ENCODE results near the gene ZBED3.
"Not testable (repeated sequence)": the region's sequence is repeated elsewhere in the genome, so short reads cannot be mapped to it uniquely, and the experiment has no call there.

Gene ZBED3

DNA sequence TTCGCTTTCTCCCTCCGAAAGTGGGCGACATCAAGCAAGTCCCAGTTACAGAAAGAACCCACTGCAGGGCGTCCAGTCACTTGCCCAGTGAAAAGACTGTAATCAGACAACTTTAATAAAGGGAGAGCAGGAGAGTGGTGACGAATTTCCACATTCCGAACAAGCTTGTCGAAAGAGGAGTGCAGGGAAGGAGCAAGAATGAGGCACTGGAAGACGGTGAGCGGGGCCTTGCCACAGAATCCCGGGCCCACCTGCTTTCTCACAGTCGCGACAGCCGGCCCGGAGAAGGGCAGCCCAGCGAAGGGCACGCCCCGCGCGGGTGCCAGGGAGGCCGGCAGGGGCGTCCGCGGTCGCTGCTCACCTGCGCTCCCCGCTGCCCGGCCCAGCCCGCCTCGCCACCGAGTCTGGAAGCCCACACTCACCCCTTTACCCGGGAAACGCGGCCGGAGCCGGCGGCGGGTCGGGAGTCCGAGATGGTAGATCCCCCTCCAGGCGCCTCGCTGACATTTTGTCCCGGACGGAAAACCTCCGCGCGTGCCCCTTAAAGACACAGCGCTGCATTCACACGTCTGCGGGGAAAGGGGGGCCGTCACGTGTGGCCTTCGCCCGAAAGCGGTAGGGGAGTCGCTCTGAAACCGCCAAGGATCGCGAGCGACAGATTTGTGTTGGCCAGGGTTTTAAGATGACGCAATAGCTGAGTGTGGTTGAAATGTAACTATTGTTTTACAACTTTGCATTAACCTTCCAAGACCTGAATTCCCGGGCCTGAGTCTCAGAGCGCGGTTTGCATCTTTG is at the start of gene ZBED3:
ZBED3 (minus strand) TSS at position 597 of the 795 bp plus-strand sequence. CDS start 9,407 bp downstream, outside the sequence.
- DNase-seq (ENCODE audit: low spot score): peak; percentile 30

DNA sequence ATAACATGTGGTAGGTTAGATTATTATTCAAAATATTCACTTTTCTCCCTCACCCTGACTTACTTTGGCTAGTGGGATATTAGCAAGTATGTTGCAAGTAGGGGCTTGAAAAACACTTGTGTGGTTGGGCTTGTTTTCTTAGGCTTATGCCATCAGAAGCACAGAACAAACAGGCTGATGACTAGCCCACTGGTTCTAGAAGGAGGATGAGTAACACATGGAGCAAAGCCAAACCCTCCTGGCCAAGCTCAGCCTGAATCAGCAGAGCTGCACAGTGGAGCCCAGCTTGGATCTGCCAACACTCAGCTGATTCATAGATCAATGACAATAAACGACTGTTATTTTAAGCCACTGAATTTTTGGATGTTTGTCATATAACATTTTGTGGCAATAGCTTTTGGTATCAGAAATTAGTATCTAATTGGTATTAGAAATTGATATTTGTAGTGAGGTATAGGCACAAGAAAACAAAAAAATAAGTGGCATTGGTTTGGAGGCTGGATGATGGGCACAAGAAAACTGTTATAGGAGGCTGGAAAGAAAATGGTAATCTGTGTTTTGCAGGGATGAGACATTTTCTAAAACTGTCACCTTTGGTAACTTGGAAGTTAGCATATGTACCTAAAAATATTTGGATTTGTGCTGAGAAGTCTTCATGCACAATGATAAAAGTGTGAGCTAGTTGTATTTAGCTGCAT is 46.1 kb upstream of the ZBED3 start:
- no peak for DNase-seq (ENCODE audit: low spot score)

DNA sequence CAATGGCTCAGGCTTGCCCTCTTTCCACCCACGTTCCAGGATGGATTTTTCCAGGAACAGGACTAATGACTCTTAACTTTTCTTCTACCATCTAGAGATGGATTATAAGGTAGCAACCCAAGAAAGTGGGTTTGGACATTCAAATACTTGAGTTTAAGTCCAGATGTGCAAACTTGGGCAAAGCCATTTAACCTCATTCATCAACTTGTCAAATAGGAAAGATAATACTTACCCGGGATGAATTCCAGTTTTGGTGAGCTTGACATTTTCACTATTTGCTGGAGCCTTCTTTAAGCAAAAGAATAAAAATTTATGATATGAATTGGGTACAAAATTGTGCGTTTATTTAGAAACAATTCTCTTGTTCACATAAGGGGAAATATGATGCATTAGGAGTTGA is 44.3 kb upstream of the ZBED3 start:
- no peak for DNase-seq (ENCODE audit: low spot score)

DNA sequence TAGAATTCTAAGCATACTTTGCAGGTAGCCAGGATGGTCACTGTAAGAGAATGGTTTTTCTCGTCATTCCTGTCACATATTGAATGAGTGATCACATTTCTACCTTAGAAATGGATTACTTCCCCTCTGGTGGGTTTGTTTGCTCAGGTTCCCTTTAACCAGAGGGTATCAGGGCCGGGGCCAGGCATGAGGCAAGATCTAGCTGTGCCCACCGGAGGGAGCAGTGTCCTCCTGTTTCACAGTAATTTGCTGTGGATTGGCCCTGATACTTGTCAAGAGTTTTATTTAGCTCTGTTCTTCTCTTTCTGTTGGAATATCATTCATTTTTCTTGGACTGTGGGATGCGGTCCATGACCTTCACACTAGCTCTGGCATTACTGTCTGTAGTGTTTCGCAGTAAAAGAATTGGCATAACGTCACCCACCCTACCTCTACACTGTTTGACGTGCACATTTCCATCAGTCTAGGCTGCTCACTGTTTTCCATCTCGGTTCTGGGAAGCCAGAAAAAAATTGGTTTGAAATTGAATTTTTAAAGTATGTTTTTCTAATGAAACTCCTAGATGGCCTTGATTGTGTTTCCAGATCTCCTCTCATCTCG is 42.4 kb upstream of the ZBED3 start:
- no peak for DNase-seq (ENCODE audit: low spot score)

- DNase-seq (ENCODE audit: low spot score): no peak
Observed at GRCh38 chr5:77128411-77129061, 41.5 kb upstream of the ZBED3 start.

DNA sequence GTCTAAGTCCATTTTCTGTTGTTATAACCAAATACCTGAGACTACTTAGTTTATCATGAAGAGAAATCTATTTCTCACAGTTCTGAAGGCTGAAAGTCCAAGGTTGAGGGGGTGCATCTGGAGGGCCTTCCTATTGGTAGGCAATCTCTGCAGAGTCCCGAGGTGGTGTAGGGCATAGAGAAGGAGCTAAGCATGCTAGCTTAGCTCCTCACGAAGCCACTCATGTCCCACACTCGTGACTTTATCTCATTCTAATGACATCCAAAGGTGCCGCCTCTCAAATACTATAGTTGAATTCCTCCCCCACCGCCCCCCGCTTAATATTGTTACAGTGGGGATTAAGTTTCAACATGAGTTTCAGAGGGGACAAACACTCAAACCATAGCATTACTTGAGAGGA is 36.0 kb upstream of the ZBED3 start:
- DNase-seq (ENCODE audit: low spot score): no peak

DNA sequence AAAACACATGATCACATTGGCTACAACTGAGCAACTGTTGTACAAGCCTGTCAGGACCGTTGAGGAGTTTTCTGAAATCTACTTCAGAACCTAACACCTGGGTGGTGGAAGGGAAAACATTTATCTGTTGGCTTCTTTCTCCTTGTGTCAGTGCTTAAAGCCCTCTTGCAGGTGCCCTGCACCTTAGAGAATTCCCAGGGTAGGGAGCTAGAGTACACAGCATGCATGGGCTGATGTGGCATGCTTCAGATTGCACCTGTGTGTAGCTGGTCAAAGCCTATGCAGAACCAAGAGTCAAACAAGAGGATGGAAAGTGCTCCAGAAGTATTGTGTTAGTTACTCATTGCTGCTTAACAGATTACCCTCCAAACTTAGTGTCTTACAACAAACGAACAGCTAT is 33.6 kb upstream of the ZBED3 start:
- no peak for DNase-seq (ENCODE audit: low spot score)

- no peak for DNase-seq (ENCODE audit: low spot score)
Observed at GRCh38 chr5:77120086-77120485, 33.0 kb upstream of the ZBED3 start.

- DNase-seq (ENCODE audit: low spot score): no peak
Observed at GRCh38 chr5:77117161-77117560, 30.1 kb upstream of the ZBED3 start.

- DNase-seq (ENCODE audit: low spot score): not testable (repeated sequence)
Observed at GRCh38 chr5:77107035-77107434, 19.9 kb upstream of the ZBED3 start.

DNA sequence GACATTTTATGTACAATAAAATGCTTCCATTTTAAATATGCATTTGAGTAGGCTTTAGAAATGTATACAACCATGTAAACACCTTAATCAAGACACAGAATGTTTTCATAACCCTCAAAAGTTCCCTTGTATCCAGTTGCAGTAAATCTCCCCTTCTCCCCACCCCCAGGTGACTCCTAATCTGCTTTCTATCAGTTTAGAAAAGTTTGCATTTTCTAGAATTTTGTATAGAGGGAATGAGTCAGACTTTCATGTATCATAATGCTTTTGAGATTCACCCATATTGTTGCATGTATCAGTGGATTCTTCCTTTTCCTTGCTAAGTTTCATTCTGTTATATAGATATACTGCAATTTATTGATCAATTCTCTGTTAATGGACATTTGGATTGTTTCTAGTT is 17.7 kb upstream of the ZBED3 start:
- DNase-seq (ENCODE audit: low spot score): no peak

DNA sequence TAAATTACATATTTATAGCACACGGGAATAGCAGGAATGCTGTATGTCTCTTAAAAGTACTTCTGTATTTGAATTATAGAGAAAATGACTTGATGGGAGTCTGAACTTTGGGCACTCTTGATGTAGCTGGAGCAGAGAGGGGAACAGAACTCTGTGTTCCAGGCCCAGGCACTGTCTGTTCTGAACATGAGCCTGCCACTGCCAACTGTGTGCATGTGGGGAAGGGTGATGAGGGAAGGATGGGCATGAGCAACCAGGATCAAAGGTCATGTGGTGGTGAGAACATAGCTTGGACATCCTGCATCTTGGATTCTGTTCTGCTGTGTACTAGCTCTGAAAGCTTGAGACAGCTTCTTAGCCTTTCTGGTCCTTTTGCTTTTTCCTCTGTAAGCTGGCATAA is 16.4 kb upstream of the ZBED3 start:
- no peak for DNase-seq (ENCODE audit: low spot score)

DNA sequence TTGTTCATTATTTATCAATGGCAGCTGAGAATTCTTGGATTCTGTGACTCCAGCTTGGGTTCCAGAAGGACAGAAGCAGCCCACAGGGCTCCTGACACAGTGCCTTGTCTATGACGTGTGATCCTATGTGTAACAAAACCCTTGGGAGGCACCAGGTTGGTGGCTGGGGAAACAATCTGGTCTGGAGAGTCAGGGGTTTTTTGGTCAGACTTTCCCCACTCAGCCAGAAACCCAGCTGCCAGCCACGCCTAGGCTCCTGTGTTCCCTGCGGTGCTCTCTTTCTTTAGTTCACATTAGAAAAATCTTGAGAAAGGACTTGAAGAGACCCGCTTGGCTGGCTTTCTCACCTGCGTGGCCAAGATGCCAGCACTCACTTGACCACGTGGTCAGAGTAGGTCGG is 15.5 kb upstream of the ZBED3 start:
- DNase-seq (ENCODE audit: low spot score): no peak

DNA sequence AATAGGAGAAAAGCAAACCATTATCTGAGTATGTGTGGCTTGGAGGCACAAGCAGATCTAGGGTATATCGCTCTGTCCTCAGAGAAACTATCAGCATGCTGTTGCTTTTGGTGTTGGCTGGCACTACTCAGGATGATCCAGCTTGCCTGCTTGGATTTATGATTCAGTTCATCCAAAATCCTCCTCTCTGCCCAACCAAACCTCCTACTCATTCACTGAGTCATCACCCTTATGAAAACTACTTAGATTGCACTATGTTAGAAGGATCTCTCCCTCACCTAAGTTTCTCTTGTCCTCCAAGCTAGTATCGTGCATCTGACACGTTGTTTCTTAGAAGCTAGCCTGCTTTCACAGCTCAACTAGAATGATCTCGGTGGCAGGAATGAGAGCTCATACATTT is 14.2 kb upstream of the ZBED3 start:
- DNase-seq (ENCODE audit: low spot score): no peak

- DNase-seq (ENCODE audit: low spot score): no peak
Observed at GRCh38 chr5:77095189-77095588, 8.1 kb upstream of the ZBED3 start.

DNA sequence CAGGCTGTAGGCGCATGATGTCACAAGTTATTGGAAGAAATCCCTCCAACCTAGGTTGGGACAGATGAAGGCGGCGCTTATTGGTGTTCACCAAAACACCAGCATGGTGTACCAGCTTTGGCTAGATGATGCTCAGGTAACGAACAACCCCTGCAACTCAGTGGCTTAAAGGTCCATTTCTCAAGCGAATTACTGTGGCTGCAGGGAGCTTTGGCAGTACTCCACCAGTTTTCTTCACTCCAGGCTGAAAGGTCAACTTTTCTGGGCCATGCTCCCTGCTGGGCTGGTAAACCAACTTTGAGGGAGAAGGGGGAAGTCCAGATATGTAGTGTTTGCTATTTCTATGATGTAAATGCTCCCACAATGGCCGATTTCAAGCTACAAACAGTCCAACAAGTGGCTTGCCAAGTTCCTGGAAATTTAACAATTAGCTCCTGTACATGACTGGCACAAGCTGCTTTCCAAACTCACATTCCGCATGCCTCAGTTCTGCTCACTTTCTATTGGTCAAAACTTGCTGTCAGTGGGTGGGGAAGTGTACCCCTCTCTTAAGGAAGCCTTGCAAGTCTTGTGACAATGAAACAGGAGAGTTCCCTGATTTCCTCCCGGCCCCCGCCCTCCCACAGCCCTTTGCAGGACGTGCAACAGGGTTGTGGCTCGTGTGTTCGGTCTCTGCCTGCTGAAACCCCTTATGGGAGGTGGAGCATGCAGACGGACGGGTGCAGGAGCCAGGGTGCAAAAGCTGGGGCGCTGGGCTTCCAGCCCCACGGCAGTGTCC is 588 bp upstream of the ZBED3 start:
- no peak for DNase-seq (ENCODE audit: low spot score)

DNA sequence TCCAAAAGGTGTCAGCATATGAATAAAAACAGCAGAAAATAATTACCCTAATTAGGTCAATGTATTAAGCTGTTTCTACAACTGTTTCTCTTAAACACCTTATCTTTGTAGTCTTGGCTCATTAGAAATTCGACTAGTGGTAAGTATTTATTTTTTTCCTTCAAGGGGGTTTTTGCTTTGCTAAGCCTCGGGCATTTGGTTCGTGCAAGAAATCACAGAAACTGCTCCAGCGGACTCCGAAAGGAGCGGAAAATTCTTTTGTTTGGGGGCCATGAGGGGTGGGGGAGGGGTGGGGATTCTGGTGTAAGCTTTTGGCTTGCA is 757 bp downstream of the ZBED3 start:
- DNase-seq (ENCODE audit: low spot score): no peak

- DNase-seq (ENCODE audit: low spot score): no peak
Observed at GRCh38 chr5:77083088-77083487, 4.0 kb downstream of the ZBED3 start.

DNA sequence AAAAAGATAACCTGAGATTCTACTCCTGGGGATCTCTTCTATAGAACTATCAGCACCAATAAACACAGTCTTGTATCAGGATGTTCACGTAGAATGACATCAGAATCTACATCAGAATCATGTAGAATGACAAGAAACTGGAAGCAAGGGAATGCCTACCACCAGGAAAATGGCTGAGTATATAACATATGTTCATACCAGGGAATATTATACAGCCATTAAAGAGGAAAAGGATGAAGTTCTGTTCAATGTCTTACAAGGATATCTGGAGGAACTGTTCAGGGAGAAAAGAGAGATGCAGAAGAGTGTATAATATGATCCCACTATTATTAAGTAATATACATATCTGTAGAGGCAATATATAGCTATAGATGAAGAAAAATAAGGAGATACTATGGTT is 4.8 kb downstream of the ZBED3 start:
- no peak for DNase-seq (ENCODE audit: low spot score)

DNA sequence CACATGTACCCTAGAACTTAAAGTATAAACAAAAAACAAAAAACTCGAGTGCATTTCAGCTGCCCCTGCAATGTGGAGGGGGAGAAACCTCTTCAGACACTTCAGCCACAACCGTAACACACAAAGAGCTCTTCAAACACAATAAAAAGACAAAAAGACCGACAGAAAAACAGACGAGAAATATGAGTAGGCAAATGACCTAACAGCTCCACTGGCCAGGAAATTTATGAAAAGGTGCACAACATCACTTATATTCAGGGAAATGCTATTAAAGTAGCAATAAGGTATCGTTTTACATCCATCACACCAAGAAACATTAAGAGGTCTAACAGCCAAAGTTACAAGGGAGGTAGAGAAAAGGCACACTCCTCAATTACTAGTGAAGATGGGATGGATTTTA is 6.2 kb downstream of the ZBED3 start:
- DNase-seq (ENCODE audit: low spot score): no peak

GRCh38 chr5:77080479-77080878 is 6.6 kb downstream of the ZBED3 start:
- not testable (repeated sequence) for DNase-seq (ENCODE audit: low spot score)

DNA sequence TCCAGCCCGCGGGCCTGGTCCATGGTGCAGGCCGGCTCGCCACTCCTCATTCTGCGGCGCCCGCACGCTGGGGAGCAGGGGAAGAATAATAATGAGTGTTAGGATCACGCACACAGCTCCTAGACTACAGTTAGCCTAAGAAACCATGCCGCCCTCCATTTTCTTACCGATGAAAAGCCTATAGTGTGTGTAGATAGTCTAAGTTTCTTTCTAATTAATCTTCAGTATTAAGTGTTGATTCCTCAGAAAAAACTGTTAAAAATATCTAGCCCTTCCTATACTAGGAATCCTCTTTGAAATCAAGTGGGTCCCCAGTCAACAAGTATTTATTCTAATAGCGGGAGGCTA is 9.3 kb downstream of the ZBED3 start:
- DNase-seq (ENCODE audit: low spot score): no peak

All from CD4-positive, alpha-beta T cell treated with Interleukin-6 at 100 ng/mL for 8 hours (primary cell).